ENCODE results near the gene OPRL1. TPM values are rescaled to one million over a fixed set of nuclear protein-coding genes. Genes with fewer than 3 reads are reported as not detected.

Gene OPRL1
- total RNA-seq, 1 experiment from 2014 or later: 1.5 TPM

GRCh38 chr20:64081624-64081964, 1.7 kb downstream of the OPRL1 start:
- ChIA-PET CTCF (no interaction called here), POLR2A (ENCODE audit: unreplicated experiment) (interaction anchor here (0.5 kb wide), 2 partner anchors 201 to 1378 kb away, joined by 4 read pairs; no protein-coding TSS in a partner anchor)
- no peaks in the 10 kb centered on the region for H3K9me2 ChIP-seq (ENCODE audit: insufficient read depth)
- no peak overlapping the region for H2AFZ ChIP-seq
- no peak overlapping the region for H3K27ac ChIP-seq
- no peak overlapping the region for H3K4me2 ChIP-seq
- DNase-seq: no peak
- intact Hi-C loops (cut with micrococcal nuclease; ENCODE audit: unreplicated experiment): loop anchor here (5.0 kb wide), 1 partner anchor 41 kb away; no protein-coding TSS in a partner anchor
- no TSS peak for BruUV-seq (replicated peaks)
- H3K27me3 ChIP-seq (ENCODE audit: insufficient read depth, low read depth): peaks cover 37% of the 10 kb centered on the region
- H3K79me2 ChIP-seq (ENCODE audit: low read depth): peaks cover 12% of the 10 kb centered on the region
- H3F3A ChIP-seq (ENCODE audit: insufficient read depth, low read depth): peaks cover 27% of the 10 kb centered on the region
- H3K4me1 ChIP-seq (replicated peaks; ENCODE audit: insufficient read depth): peaks cover 14% of the 10 kb centered on the region
- peaks cover 8% of the 10 kb centered on the region; the same call in 1 of the 2 replicates for H4K20me1 ChIP-seq (ENCODE audit: insufficient read depth)
- TF ChIP-seq CTCF (conservative IDR thresholded peaks at IDR 0.05) (no peak), EZH2 (IDR thresholded peaks at IDR 0.05; ENCODE audit: low read depth) (no peak)
- no peaks in the 10 kb centered on the region for H3K9me3 ChIP-seq (ENCODE audit: insufficient read depth, low read depth)
- H3K36me3 ChIP-seq (ENCODE audit: low read depth): no peaks in the 10 kb centered on the region
- no peak overlapping the region for H3K4me3 ChIP-seq

GRCh38 chr20:64082126-64082731, 2.3 kb downstream of the OPRL1 start:
- intact Hi-C loops (cut with micrococcal nuclease; ENCODE audit: unreplicated experiment): loop anchor here (5.0 kb wide), 1 partner anchor 40 kb away; no protein-coding TSS in a partner anchor
- no peak for DNase-seq
- ChIA-PET POLR2A (ENCODE audit: unreplicated experiment) (no interaction called here), CTCF (interaction anchor here (1.1 kb wide), 1 partner anchor 12 kb away, joined by 3 read pairs; no protein-coding TSS in a partner anchor)
- Histone ChIP-seq H3K9me2 (ENCODE audit: insufficient read depth) (no peaks in the 10 kb centered on the region), H3K4me3 (no peak overlapping the region), H3K27ac (no peak overlapping the region), H2AFZ (no peak overlapping the region), H4K20me1 (ENCODE audit: insufficient read depth) (peaks cover 8% of the 10 kb centered on the region; the same call in 1 of the 2 replicates), H3K9me3 (ENCODE audit: insufficient read depth, low read depth) (no peaks in the 10 kb centered on the region), H3K79me2 (ENCODE audit: low read depth) (peaks cover 12% of the 10 kb centered on the region), H3K4me2 (no peak overlapping the region), H3F3A (ENCODE audit: insufficient read depth, low read depth) (peaks cover 27% of the 10 kb centered on the region), H3K4me1 (replicated peaks; ENCODE audit: insufficient read depth) (peaks cover 14% of the 10 kb centered on the region), H3K36me3 (ENCODE audit: low read depth) (no peaks in the 10 kb centered on the region), H3K27me3 (ENCODE audit: insufficient read depth, low read depth) (peaks cover 38% of the 10 kb centered on the region)
- no TSS peak for BruUV-seq (replicated peaks)
- TF ChIP-seq EZH2 (IDR thresholded peaks at IDR 0.05; ENCODE audit: low read depth): no peak
- TF ChIP-seq CTCF (conservative IDR thresholded peaks at IDR 0.05): no peak

- Histone ChIP-seq H3K27me3 (ENCODE audit: insufficient read depth, low read depth) (peaks cover 42% of the 10 kb centered on the region), H3K9me2 (ENCODE audit: insufficient read depth) (no peaks in the 10 kb centered on the region), H3K79me2 (ENCODE audit: low read depth) (peaks cover 8% of the 10 kb centered on the region), H3K4me3 (peak overlapping the region; percentile 37; the same call in 1 of the 2 replicates), H3K36me3 (ENCODE audit: low read depth) (no peaks in the 10 kb centered on the region), H3F3A (ENCODE audit: insufficient read depth, low read depth) (peaks cover 27% of the 10 kb centered on the region), H3K27ac (no peak overlapping the region), H4K20me1 (ENCODE audit: insufficient read depth) (peaks cover 5% of the 10 kb centered on the region; the same call in 1 of the 2 replicates), H2AFZ (no peak overlapping the region), H3K9me3 (ENCODE audit: insufficient read depth, low read depth) (no peaks in the 10 kb centered on the region), H3K4me1 (replicated peaks; ENCODE audit: insufficient read depth) (peaks cover 12% of the 10 kb centered on the region), H3K4me2 (peak overlapping the region; percentile 64)
- intact Hi-C loops (cut with micrococcal nuclease; ENCODE audit: unreplicated experiment): loop anchor here (5.0 kb wide), 1 partner anchor 39 kb away; no protein-coding TSS in a partner anchor
- BruUV-seq (replicated peaks): no TSS peak
- CTCF ChIA-PET: interaction anchor here (1.0 to 1.1 kb wide), 2 partner anchors 13 to 45 kb away, joined by 3 read pairs; no protein-coding TSS in a partner anchor
- TF ChIP-seq EZH2 (IDR thresholded peaks at IDR 0.05; ENCODE audit: low read depth): no peak
- TF ChIP-seq CTCF (conservative IDR thresholded peaks at IDR 0.05): no peak
- DNase-seq: no peak
- POLR2A ChIA-PET (ENCODE audit: unreplicated experiment): no interaction called here
Observed at GRCh38 chr20:64082820-64083377, 3.0 kb downstream of the OPRL1 start.

All from PC-9 (cell line).